Omental fat pad (tissue), 4 donors: Measurements from ENCODE around the gene BCL10. TPM values are rescaled to one million over a fixed set of nuclear protein-coding genes. Genes with fewer than 3 reads are reported as not detected.

ENCODE experiments used
- ATAC-seq: fragments of 150-250 bp; one replicate; pipeline ENCODE4 v1.9.1; 2016; ENCODE audit warnings: mild to moderate bottlenecking, moderate library complexity; ENCODE audit not compliant: low FRiP score
- DNase-seq: peaks from one replicate; pipeline ENCODE4 v3.0.0-alpha.2; 2019; ENCODE audit warnings: low spot score
- CTCF ChIP-seq, 3 donors: fragments of 450-650 bp; IDR thresholded peaks; one replicate each; pipeline ENCODE4 v1.5.1; 2016 to 2017; ENCODE audit warnings: antibody characterized with exemption in 3 of 3, mild to moderate bottlenecking in 3 of 3, moderate library complexity in 2 of 3
- total RNA-seq, 4 donors: library from RNA; depleted of rRNA; stranded (reverse); fragments of >200 nt; gene quantifications; one replicate each; pipeline ENCODE4 v1.1.0, GENCODE V29; 2016

The BCL10 gene
- total RNA-seq, 4 donors from 2014 or later = 13.9 to 21.6 (median 18.0) TPM

DNA sequence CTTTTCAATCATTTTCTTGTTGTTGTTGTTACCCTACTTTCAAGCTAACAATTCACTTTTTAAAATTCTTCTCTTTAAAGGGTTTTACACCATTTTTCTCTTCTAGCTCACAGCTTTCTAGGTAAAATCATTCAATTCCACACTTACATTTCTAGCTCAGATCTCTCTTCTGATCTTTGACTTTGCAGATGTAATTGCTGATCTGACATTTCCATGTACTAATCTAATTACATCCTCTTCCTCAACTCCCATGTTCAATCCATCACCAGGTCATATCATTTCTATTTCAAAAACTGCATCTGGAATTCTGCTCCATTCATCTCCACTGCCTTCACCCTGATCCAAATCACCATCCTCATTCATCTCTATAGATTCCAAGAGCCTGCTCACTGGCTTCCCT, 3.0 kb downstream of the BCL10 start:
- TF ChIP-seq CTCF (IDR thresholded peaks at IDR 0.05) = no peak
- ATAC-seq (no peak), DNase-seq (no peak)

GRCh38 chr1:85268801-85269585, 7.4 kb downstream of the BCL10 start:
- ATAC-seq = no peak
- DNase-seq = no peak
- TF ChIP-seq CTCF (IDR thresholded peaks at IDR 0.05) = no peak

DNA sequence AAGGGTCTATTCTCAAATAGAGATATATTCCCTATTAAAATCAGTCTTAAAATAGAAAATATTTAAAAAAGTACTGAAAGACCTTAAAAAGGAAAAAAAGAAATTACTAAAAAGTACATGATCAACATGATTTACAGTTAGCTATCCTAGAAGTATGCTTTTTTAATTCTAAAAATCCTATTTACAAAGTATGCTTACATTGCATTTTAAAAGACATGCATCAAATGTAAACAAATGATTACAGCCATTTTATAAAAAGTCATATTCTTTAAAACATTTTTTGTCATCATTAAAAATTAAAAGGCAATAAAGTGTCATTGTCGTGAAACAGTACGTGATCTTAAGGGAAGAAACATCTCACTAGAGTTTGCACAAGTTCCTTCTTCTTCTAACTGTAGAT, 9.1 kb downstream of the BCL10 start:
- DNase-seq = no peak
- no peak for ATAC-seq
- TF ChIP-seq CTCF (IDR thresholded peaks at IDR 0.05) = no peak

DNA sequence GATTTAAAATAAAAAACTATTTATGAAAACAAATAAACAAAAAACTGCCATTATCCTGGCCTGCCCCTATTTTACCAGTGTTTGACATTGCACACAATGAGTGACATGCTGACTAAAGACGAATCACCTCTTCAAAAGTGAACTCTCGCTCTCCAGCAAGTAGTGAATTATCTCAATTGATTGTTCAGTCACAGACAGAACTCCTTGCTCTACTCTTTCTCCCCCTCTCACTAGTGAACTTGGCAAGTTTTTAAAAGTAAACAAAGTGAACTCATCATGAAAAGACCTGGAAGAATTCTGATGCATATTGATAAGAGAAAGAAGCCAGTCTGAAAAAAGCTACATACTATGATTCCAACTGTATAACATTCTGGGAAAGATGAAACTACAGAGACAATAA, 12.3 kb downstream of the BCL10 start:
- TF ChIP-seq CTCF (IDR thresholded peaks at IDR 0.05) = no peak
- DNase-seq (no peak), ATAC-seq (no peak)

DNA sequence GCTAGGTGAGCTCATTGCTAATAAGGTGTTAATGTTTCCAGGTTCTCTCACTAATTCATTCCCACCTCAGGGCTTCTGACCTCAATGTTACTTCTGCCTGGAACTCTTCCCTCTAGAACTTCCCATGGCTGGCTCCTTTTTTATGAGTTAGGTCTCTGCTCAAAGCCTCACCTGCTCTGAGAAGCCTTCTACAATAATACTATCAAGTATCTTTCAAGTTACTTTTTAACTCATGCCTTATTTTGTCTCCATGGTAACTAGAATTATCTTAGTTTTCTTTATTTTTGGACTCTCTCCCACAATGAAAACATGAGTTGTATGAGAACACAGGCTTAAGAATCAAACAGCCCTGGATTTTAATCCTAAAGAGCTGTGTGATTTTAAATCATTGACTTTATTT, 13.4 kb downstream of the BCL10 start:
- no peak for ATAC-seq
- no peak for TF ChIP-seq CTCF (IDR thresholded peaks at IDR 0.05)

GRCh38 chr1:85259912-85260274, 16.5 kb downstream of the BCL10 start:
- DNase-seq (no peak), ATAC-seq (peak; percentile 55)
- no peak for TF ChIP-seq CTCF (IDR thresholded peaks at IDR 0.05)

More for the DNA sequence above, 13.4 kb downstream of the BCL10 start:
- no peak for DNase-seq
